Activated T-helper 1 cell treated with Interleukin-2 at 50 U/mL for 16 hours (primary cell): Measurements from ENCODE around the gene NFE2L3.
"Not testable (repeated sequence)": the region's sequence is repeated elsewhere in the genome, so short reads cannot be mapped to it uniquely, and the experiment has no call there.

Experiments
- DNase-seq: peaks from one replicate; pipeline ENCODE4 v3.0.0-alpha.2; 2020; ENCODE audit warnings: low read depth

Gene NFE2L3

GRCh38 chr7:26151953-26152781 is at the start of gene NFE2L3:
Gene NFE2L3 (plus strand): TSS chr7:26152198. CDS start chr7:26152499, 301 bp downstream.
- peak; percentile 74 for DNase-seq

- no peak for DNase-seq
Measured at GRCh38 chr7:26103596-26103995, 48.4 kb upstream of the NFE2L3 start.

GRCh38 chr7:26105236-26105635 is 46.8 kb upstream of the NFE2L3 start:
- DNase-seq = no peak

- no peak for DNase-seq
Measured at GRCh38 chr7:26105931-26106330, 46.1 kb upstream of the NFE2L3 start.

- DNase-seq = no peak
Measured at GRCh38 chr7:26112203-26112740, 39.7 kb upstream of the NFE2L3 start.

- DNase-seq = no peak
Measured at GRCh38 chr7:26115650-26116049, 36.3 kb upstream of the NFE2L3 start.

- no peak for DNase-seq
Measured at GRCh38 chr7:26117142-26117807, 34.7 kb upstream of the NFE2L3 start.

GRCh38 chr7:26117970-26118369 is 34.0 kb upstream of the NFE2L3 start:
- DNase-seq = no peak

- no peak for DNase-seq
Measured at GRCh38 chr7:26122745-26123144, 29.3 kb upstream of the NFE2L3 start.

- DNase-seq = not testable (repeated sequence)
Measured at GRCh38 chr7:26124775-26125174, 27.2 kb upstream of the NFE2L3 start.

GRCh38 chr7:26127411-26127810 is 24.6 kb upstream of the NFE2L3 start:
- DNase-seq = no peak

GRCh38 chr7:26131056-26131589 is 20.9 kb upstream of the NFE2L3 start:
- DNase-seq = no peak

GRCh38 chr7:26135076-26135475 is 16.9 kb upstream of the NFE2L3 start:
- DNase-seq = no peak

- DNase-seq = no peak
Measured at GRCh38 chr7:26135551-26135950, 16.4 kb upstream of the NFE2L3 start.

- no peak for DNase-seq
Measured at GRCh38 chr7:26136831-26137230, 15.2 kb upstream of the NFE2L3 start.

- DNase-seq = no peak
Measured at GRCh38 chr7:26140380-26140779, 11.6 kb upstream of the NFE2L3 start.

GRCh38 chr7:26141077-26141476 is 10.9 kb upstream of the NFE2L3 start:
- no peak for DNase-seq

- no peak for DNase-seq
Measured at GRCh38 chr7:26143298-26144048, 8.5 kb upstream of the NFE2L3 start.

- no peak for DNase-seq
Measured at GRCh38 chr7:26144184-26145080, 7.6 kb upstream of the NFE2L3 start.

GRCh38 chr7:26145238-26145637 is 6.8 kb upstream of the NFE2L3 start:
- no peak for DNase-seq

GRCh38 chr7:26147030-26147429 is 5.0 kb upstream of the NFE2L3 start:
- DNase-seq = no peak
